IPS-18a (cell line): ENCODE results near the gene ACTRT2.

Experiments
- H3K27ac ChIP-seq: one replicate; pipeline ENCODE4 v1.5.1; 2013; ENCODE audit warnings: low read length
- H3K27me3 ChIP-seq: one replicate; pipeline ENCODE4 v1.6.1; 2013; ENCODE audit warnings: mild to moderate bottlenecking, low read length; ENCODE audit not compliant: control insufficient read depth, insufficient read depth
- H3K36me3 ChIP-seq: one replicate; pipeline ENCODE4 v1.6.1; 2013; ENCODE audit warnings: low read depth, low read length; ENCODE audit not compliant: control insufficient read depth
- H3K4me1 ChIP-seq: one replicate; pipeline ENCODE4 v1.6.1; 2013; ENCODE audit warnings: low read depth, low read length; ENCODE audit not compliant: control insufficient read depth
- H3K4me3 ChIP-seq: one replicate; pipeline ENCODE4 v1.5.1; 2013; ENCODE audit warnings: low read length
- H3K9ac ChIP-seq: one replicate; pipeline ENCODE4 v1.6.1; 2013; ENCODE audit warnings: mild to moderate bottlenecking, low read length, moderate library complexity
- H3K9me3 ChIP-seq: one replicate; pipeline ENCODE4 v1.6.1; 2013; ENCODE audit warnings: low read depth, low read length; ENCODE audit not compliant: control insufficient read depth

Gene ACTRT2

GRCh38 chr1:3017440-3018050 lies 3.7 kb upstream of the ACTRT2 start:
- H3K27me3 ChIP-seq = peaks cover 29% of the 10 kb centered on the region
- H3K9me3 ChIP-seq = no peaks in the 10 kb centered on the region
- no peak overlapping the region for H3K9ac ChIP-seq
- no peak overlapping the region for H3K4me3 ChIP-seq
- H3K36me3 ChIP-seq = no peaks in the 10 kb centered on the region
- H3K27ac ChIP-seq = no peak overlapping the region
- peaks cover 5% of the 10 kb centered on the region for H3K4me1 ChIP-seq

- peaks cover 25% of the 10 kb centered on the region for H3K27me3 ChIP-seq
Observed at GRCh38 chr1:3018051-3018471, 3.2 kb upstream of the ACTRT2 start.

GRCh38 chr1:3018576-3018975 lies 2.7 kb upstream of the ACTRT2 start:
- no peak overlapping the region for H3K4me3 ChIP-seq
- H3K27ac ChIP-seq = no peak overlapping the region
- no peaks in the 10 kb centered on the region for H3K36me3 ChIP-seq
- peaks cover 5% of the 10 kb centered on the region for H3K4me1 ChIP-seq
- no peak overlapping the region for H3K9ac ChIP-seq
- H3K27me3 ChIP-seq = peaks cover 20% of the 10 kb centered on the region
- H3K9me3 ChIP-seq = no peaks in the 10 kb centered on the region

More at GRCh38 chr1:3018051-3018471, 3.2 kb upstream of the ACTRT2 start:
- H3K4me3 ChIP-seq = no peak overlapping the region
- H3K4me1 ChIP-seq = peaks cover 5% of the 10 kb centered on the region
- no peaks in the 10 kb centered on the region for H3K36me3 ChIP-seq
- H3K27ac ChIP-seq = no peak overlapping the region
- no peak overlapping the region for H3K9ac ChIP-seq
- H3K9me3 ChIP-seq = no peaks in the 10 kb centered on the region

GRCh38 chr1:3019007-3019515 lies 2.2 kb upstream of the ACTRT2 start:
- H3K9me3 ChIP-seq = no peaks in the 10 kb centered on the region
- no peak overlapping the region for H3K27ac ChIP-seq
- peaks cover 5% of the 10 kb centered on the region for H3K4me1 ChIP-seq
- peaks cover 18% of the 10 kb centered on the region for H3K27me3 ChIP-seq
- H3K4me3 ChIP-seq = no peak overlapping the region
- H3K9ac ChIP-seq = no peak overlapping the region
- H3K36me3 ChIP-seq = no peaks in the 10 kb centered on the region

- H3K36me3 ChIP-seq = no peaks in the 10 kb centered on the region
- H3K9me3 ChIP-seq = no peaks in the 10 kb centered on the region
- no peak overlapping the region for H3K27ac ChIP-seq
- H3K4me3 ChIP-seq = no peak overlapping the region
- no peak overlapping the region for H3K9ac ChIP-seq
- H3K4me1 ChIP-seq = peaks cover 5% of the 10 kb centered on the region
- H3K27me3 ChIP-seq = peaks cover 14% of the 10 kb centered on the region
Observed at GRCh38 chr1:3019516-3020051, 1.7 kb upstream of the ACTRT2 start.

- H3K27ac ChIP-seq = no peak overlapping the region
- H3K36me3 ChIP-seq = no peaks in the 10 kb centered on the region
- H3K9ac ChIP-seq = no peak overlapping the region
- H3K4me1 ChIP-seq = peaks cover 5% of the 10 kb centered on the region
- no peak overlapping the region for H3K4me3 ChIP-seq
- H3K9me3 ChIP-seq = no peaks in the 10 kb centered on the region
- H3K27me3 ChIP-seq = peaks cover 13% of the 10 kb centered on the region
Observed at GRCh38 chr1:3020263-3020909, 881 bp upstream of the ACTRT2 start.

GRCh38 chr1:3021801-3022401 lies 634 bp downstream of the ACTRT2 start:
- Histone ChIP-seq H3K36me3 (no peaks in the 10 kb centered on the region), H3K27ac (no peak overlapping the region), H3K27me3 (peaks cover 8% of the 10 kb centered on the region), H3K4me1 (peaks cover 5% of the 10 kb centered on the region), H3K4me3 (no peak overlapping the region), H3K9me3 (no peaks in the 10 kb centered on the region), H3K9ac (no peak overlapping the region)

- peaks cover 8% of the 10 kb centered on the region for H3K27me3 ChIP-seq
- no peak overlapping the region for H3K27ac ChIP-seq
- no peaks in the 10 kb centered on the region for H3K9me3 ChIP-seq
- H3K4me3 ChIP-seq = no peak overlapping the region
- H3K9ac ChIP-seq = no peak overlapping the region
- no peaks in the 10 kb centered on the region for H3K36me3 ChIP-seq
- H3K4me1 ChIP-seq = peaks cover 5% of the 10 kb centered on the region
Observed at GRCh38 chr1:3022511-3022973, 1.3 kb downstream of the ACTRT2 start.

GRCh38 chr1:3022976-3023375 lies 1.7 kb downstream of the ACTRT2 start:
- H3K27me3 ChIP-seq = peaks cover 8% of the 10 kb centered on the region
- no peak overlapping the region for H3K4me3 ChIP-seq
- no peak overlapping the region for H3K27ac ChIP-seq
- no peaks in the 10 kb centered on the region for H3K36me3 ChIP-seq
- peaks cover 5% of the 10 kb centered on the region for H3K4me1 ChIP-seq
- no peaks in the 10 kb centered on the region for H3K9me3 ChIP-seq
- no peak overlapping the region for H3K9ac ChIP-seq

- peaks cover 5% of the 10 kb centered on the region for H3K4me1 ChIP-seq
- H3K27me3 ChIP-seq = peaks cover 8% of the 10 kb centered on the region
- no peaks in the 10 kb centered on the region for H3K9me3 ChIP-seq
- H3K27ac ChIP-seq = no peak overlapping the region
- no peaks in the 10 kb centered on the region for H3K36me3 ChIP-seq
- no peak overlapping the region for H3K4me3 ChIP-seq
- H3K9ac ChIP-seq = no peak overlapping the region
Observed at GRCh38 chr1:3024019-3024418, 2.8 kb downstream of the ACTRT2 start.

GRCh38 chr1:3024588-3024987 lies 3.3 kb downstream of the ACTRT2 start:
- Histone ChIP-seq H3K9ac (no peak overlapping the region), H3K4me3 (no peak overlapping the region), H3K36me3 (no peaks in the 10 kb centered on the region), H3K9me3 (no peaks in the 10 kb centered on the region), H3K4me1 (peaks cover 5% of the 10 kb centered on the region), H3K27me3 (peaks cover 8% of the 10 kb centered on the region), H3K27ac (no peak overlapping the region)
